Effector memory CD4-positive, alpha-beta T cell (primary cell): ENCODE results near the gene PLA2G4E.

Experiments
- DNase-seq, 3 donors: peaks; one replicate each; pipeline ENCODE4 v3.0.0-alpha.2; 2020
- H3K27ac ChIP-seq: 2 replicates; pipeline ENCODE4 v1.7.0; 2013; ENCODE audit warnings: mild to moderate bottlenecking, low read length, moderate library complexity; ENCODE audit not compliant: insufficient read depth, poor library complexity, severe bottlenecking
- H3K27me3 ChIP-seq: replicated peaks from 2 replicates; pipeline ENCODE4 v1.7.0; 2013; ENCODE audit warnings: mild to moderate bottlenecking, low read length; ENCODE audit not compliant: insufficient read depth, control insufficient read depth, poor library complexity, severe bottlenecking
- H3K36me3 ChIP-seq: 2 replicates; pipeline ENCODE4 v1.7.0; 2013; ENCODE audit warnings: mild to moderate bottlenecking, low read length, moderate library complexity; ENCODE audit not compliant: control insufficient read depth, insufficient read depth
- H3K4me1 ChIP-seq: 2 replicates; pipeline ENCODE4 v1.7.0; 2013; ENCODE audit warnings: low read length, mild to moderate bottlenecking; ENCODE audit not compliant: control insufficient read depth, insufficient read depth, poor library complexity, severe bottlenecking
- H3K4me3 ChIP-seq: 2 replicates; pipeline ENCODE4 v1.7.0; 2013; ENCODE audit warnings: low read length, low read depth, mild to moderate bottlenecking; ENCODE audit not compliant: insufficient read depth, poor library complexity, severe bottlenecking
- H3K9me3 ChIP-seq: 2 replicates; pipeline ENCODE4 v1.7.0; 2013; ENCODE audit warnings: mild to moderate bottlenecking, low read length, moderate library complexity; ENCODE audit not compliant: control insufficient read depth

Gene PLA2G4E

GRCh38 chr15:42021593-42021992 lies 751 bp upstream of the PLA2G4E start:
- no peaks in the 10 kb centered on the region for H3K36me3 ChIP-seq
- no peaks in the 10 kb centered on the region for H3K9me3 ChIP-seq
- no peaks in the 10 kb centered on the region for H3K4me1 ChIP-seq
- no peak overlapping the region for H3K27ac ChIP-seq
- H3K4me3 ChIP-seq = no peak overlapping the region
- no peaks in the 10 kb centered on the region for H3K27me3 ChIP-seq
- no peak for DNase-seq

GRCh38 chr15:42018306-42019224 lies 2.3 kb downstream of the PLA2G4E start:
- Histone ChIP-seq H3K4me1 (no peaks in the 10 kb centered on the region), H3K27ac (no peak overlapping the region), H3K36me3 (no peaks in the 10 kb centered on the region), H3K9me3 (no peaks in the 10 kb centered on the region), H3K27me3 (no peaks in the 10 kb centered on the region), H3K4me3 (no peak overlapping the region)
- no peak for DNase-seq

GRCh38 chr15:42016971-42017370 lies 3.9 kb downstream of the PLA2G4E start:
- Histone ChIP-seq H3K27ac (no peak overlapping the region), H3K9me3 (no peaks in the 10 kb centered on the region), H3K36me3 (no peaks in the 10 kb centered on the region), H3K27me3 (no peaks in the 10 kb centered on the region), H3K4me1 (no peaks in the 10 kb centered on the region), H3K4me3 (no peak overlapping the region)
- DNase-seq = no peak

- no peaks in the 10 kb centered on the region for H3K9me3 ChIP-seq
- H3K36me3 ChIP-seq = no peaks in the 10 kb centered on the region
- no peaks in the 10 kb centered on the region for H3K27me3 ChIP-seq
- DNase-seq = no peak
- H3K27ac ChIP-seq = no peak overlapping the region
- no peak overlapping the region for H3K4me3 ChIP-seq
- no peaks in the 10 kb centered on the region for H3K4me1 ChIP-seq
These were observed 6.4 kb downstream of the PLA2G4E start for GRCh38 chr15:42014406-42014805.

GRCh38 chr15:42012928-42013482 lies 7.8 kb downstream of the PLA2G4E start:
- Histone ChIP-seq H3K4me1 (no peaks in the 10 kb centered on the region), H3K27me3 (no peaks in the 10 kb centered on the region), H3K4me3 (no peak overlapping the region), H3K36me3 (no peaks in the 10 kb centered on the region), H3K27ac (no peak overlapping the region), H3K9me3 (no peaks in the 10 kb centered on the region)
- DNase-seq = no peak

- no peak for DNase-seq
- no peak overlapping the region for H3K27ac ChIP-seq
- no peaks in the 10 kb centered on the region for H3K4me1 ChIP-seq
- H3K9me3 ChIP-seq = no peaks in the 10 kb centered on the region
- no peaks in the 10 kb centered on the region for H3K27me3 ChIP-seq
- H3K4me3 ChIP-seq = no peak overlapping the region
- H3K36me3 ChIP-seq = no peaks in the 10 kb centered on the region
These were observed 8.6 kb downstream of the PLA2G4E start for GRCh38 chr15:42012241-42012640.

GRCh38 chr15:42011074-42011473 lies 9.8 kb downstream of the PLA2G4E start:
- no peak overlapping the region for H3K4me3 ChIP-seq
- H3K27me3 ChIP-seq = no peaks in the 10 kb centered on the region
- no peaks in the 10 kb centered on the region for H3K4me1 ChIP-seq
- no peak overlapping the region for H3K27ac ChIP-seq
- no peak for DNase-seq
- no peaks in the 10 kb centered on the region for H3K9me3 ChIP-seq
- H3K36me3 ChIP-seq = no peaks in the 10 kb centered on the region

- Histone ChIP-seq H3K27me3 (no peaks in the 10 kb centered on the region), H3K4me1 (no peaks in the 10 kb centered on the region), H3K9me3 (no peaks in the 10 kb centered on the region), H3K4me3 (no peak overlapping the region), H3K27ac (no peak overlapping the region), H3K36me3 (no peaks in the 10 kb centered on the region)
- no peak for DNase-seq
These were observed 10.4 kb downstream of the PLA2G4E start for GRCh38 chr15:42010434-42010833.

GRCh38 chr15:42009474-42009873 lies 11.4 kb downstream of the PLA2G4E start:
- Histone ChIP-seq H3K4me3 (no peak overlapping the region), H3K4me1 (no peaks in the 10 kb centered on the region), H3K36me3 (no peaks in the 10 kb centered on the region), H3K27me3 (no peaks in the 10 kb centered on the region), H3K9me3 (no peaks in the 10 kb centered on the region), H3K27ac (no peak overlapping the region)
- no peak for DNase-seq

- Histone ChIP-seq H3K9me3 (no peaks in the 10 kb centered on the region), H3K36me3 (no peaks in the 10 kb centered on the region), H3K4me1 (no peaks in the 10 kb centered on the region), H3K27ac (no peak overlapping the region), H3K4me3 (no peak overlapping the region), H3K27me3 (no peaks in the 10 kb centered on the region)
- no peak for DNase-seq
These were observed 11.8 kb downstream of the PLA2G4E start for GRCh38 chr15:42009022-42009421.
